Dermis lymphatic vessel endothelial cell (primary cell): ENCODE measurements around the gene FH. TPM values are rescaled to one million over a fixed set of nuclear protein-coding genes. Genes with fewer than 3 reads are reported as not detected.

ENCODE experiments used
- total RNA-seq: library from RNA; depleted of rRNA; stranded (reverse); fragments of >200 nt; gene quantifications from 2 replicates; pipeline ENCODE4 v1.2.1, GENCODE V29; 2014

The FH gene
- total RNA-seq, result 52.7 and 81.2 TPM in 2 replicates

DNA sequence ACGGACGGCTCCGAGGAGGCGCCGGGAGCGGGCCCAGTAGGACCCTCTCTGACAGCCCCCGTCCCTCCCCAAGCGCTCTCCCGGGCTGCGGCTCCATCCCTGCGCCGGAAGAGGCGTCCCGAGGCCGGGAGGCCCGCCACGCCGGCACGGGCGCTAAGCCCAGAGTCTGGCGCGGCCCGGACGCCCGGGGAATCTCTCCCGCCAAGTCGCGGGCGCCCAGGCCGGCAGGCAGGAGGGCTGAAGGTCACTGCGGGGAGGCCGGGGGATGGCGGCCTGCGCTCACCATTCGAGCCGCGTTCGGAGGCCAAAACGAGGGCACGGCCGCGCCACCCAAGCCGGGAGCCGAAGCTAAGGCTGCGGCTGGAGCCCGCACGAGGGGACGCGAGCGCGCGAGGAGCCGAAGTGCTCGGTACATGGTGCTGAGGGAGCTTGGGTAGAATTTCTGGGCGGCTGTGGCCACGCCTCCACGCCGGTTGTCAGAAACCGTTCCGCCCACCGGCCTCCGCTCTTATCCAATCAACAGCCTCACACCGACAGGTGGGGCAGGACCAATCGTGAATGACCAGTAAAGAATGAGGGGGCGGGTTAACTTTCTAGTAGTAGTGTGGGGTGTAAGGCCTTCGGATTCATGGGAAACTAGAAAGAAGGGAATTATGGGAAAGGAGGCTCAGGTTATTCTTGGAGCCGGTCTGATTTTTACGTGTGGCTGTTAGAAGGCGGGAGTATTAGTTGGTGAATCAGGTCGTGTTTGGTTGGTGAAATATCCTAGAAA lies at the start of gene FH:
Gene FH (minus strand): TSS at position 448 of the 772 bp plus-strand sequence. CDS start 33 bp downstream, at position 415.

GRCh38 chr1:241532162-241532531 lies 12.6 kb upstream of the FH start, which contains the start of gene KMO:
TSS of gene KMO (plus strand) at chr1:241532378. CDS start at chr1:241532445, 67 bp downstream.

Other genes starting within 250 kb of the FH start
- 0.09 and 0.11 TPM in 2 replicates for gene RGS7, start 162.6 kb downstream of the FH start, total RNA-seq
- not detected in 2 replicates for gene KMO, start 12.6 kb upstream of the FH start, total RNA-seq
- gene CHML, start 120.6 kb upstream of the FH start, total RNA-seq, result 10.3 and 14.0 TPM in 2 replicates
- 16.6 and 20.7 TPM in 2 replicates for gene OPN3, start 120.6 kb upstream of the FH start, total RNA-seq
- under 0.01 TPM in 1 of 2 replicates, not detected in the other for gene WDR64, start 132.5 kb upstream of the FH start, total RNA-seq